ENCODE results near the gene FAM98B.
"Not testable (repeated sequence)": the region's sequence is repeated elsewhere in the genome, so short reads cannot be mapped to it uniquely, and the experiment has no call there.

Gene FAM98B

DNA sequence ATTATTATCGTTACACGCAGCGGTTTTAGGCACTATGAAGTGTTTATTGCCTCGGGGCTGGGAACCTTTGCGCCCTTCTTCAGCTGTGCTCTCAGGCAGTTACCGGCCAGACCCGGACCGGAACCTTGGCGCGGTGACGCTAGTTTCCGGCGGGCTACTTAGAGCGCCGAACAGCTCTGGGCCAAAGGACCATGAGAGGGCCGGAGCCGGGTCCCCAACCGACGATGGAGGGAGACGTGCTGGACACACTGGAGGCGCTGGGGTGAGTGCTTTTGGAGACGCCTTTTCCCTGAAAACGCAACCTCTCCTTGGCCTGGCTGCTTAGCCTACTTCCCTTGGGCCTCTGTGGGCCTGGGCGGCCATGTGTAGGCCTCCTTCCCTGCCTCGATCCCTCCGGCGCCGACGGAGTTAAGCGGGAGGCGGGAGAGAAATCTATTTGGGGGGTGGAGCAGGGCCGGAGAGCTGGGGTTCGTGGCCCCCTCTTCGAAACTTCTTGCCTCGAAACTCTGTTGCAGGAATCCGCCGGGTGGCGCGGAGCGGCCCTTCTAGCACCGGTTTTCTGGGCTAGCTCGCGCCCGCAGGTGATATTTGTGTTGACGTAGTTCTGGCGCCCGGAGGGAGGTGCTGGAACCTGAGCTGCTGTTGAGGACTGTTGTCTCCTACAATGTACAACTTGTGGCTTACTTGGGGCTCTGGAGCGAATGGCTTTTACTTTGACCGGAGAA lies at the start of gene FAM98B:
FAM98B (plus strand) TSS at position 157 of the 725 bp plus-strand sequence; CDS start at position 192, 35 bp downstream.
- peak; percentile 97 for DNase-seq

DNA sequence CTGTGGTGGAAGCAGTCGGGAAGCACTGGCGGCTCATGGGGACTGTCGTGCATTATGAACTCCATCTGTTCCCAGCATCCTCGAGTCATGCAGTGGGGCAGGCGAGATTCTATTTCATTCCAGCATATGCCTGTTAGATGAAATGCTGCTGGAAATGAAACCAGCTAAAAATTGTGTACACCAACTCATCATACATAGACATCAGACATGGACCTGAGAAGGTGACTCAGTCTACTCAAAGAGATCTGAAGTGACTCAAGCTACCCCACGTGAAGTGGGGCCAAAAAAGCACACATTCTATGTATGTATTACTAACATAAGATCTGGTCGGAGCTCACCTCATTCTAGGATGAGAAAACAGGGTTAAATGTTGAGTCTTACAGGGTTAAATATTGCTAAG lies 47.5 kb upstream of the FAM98B start:
- peak; percentile 12 for DNase-seq

DNA sequence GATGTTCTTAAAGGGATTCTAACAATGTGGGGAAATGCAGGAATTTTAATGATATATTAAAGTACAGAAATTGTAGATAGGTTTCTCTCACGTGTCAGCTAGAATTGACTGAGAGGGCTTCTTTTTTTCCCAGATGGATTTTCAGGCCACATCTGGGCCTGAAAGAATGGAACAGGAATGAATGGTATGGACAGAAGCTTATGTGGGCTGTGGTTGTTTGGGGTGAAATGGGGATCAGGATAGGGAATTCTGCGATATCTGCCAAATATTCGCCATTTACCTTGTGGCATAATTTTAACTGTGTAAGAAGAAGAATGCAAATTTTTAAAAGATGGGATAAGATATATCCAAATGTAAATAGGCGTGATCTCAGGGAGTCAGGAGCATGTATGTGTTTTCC lies 45.4 kb upstream of the FAM98B start:
- no peak for DNase-seq

DNA sequence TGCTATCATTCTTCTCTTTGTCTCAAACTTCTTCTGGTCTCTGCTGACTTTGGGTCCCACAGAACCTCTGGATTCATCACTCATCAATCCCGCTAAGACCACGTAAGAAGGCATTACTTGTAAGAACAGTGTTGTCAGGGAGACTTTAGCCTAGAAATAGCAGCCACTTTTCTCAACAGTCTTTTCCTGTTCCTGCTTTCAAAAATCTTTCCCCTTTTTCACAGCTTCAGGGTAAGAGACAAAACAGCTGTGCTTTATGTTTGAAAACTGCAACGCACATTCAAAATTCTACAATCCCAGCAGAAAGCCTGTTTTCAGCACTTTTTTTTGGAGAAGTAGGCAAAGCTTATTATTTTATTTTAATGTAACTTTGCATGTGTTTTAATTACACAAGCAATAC lies 42.0 kb upstream of the FAM98B start:
- DNase-seq: no peak

DNA sequence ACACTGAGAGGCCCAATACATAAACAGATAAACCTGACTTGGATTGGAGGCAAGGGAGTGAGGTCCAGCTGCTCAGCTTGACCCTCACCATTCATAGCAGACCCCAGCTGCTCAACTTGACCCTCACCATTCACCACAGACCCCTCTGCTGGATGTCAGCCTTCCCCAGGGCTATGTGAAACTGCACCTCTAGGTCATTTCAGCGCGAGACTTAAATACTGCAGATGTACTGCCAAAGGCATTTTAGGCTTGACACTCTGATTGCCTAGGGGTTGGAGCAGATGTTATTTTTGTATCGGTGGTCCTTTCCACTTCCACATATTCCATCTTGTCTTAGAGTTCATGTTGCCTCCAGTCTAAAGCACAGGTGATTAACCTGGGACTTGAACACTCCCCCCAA lies 41.5 kb upstream of the FAM98B start:
- no peak for DNase-seq

DNA sequence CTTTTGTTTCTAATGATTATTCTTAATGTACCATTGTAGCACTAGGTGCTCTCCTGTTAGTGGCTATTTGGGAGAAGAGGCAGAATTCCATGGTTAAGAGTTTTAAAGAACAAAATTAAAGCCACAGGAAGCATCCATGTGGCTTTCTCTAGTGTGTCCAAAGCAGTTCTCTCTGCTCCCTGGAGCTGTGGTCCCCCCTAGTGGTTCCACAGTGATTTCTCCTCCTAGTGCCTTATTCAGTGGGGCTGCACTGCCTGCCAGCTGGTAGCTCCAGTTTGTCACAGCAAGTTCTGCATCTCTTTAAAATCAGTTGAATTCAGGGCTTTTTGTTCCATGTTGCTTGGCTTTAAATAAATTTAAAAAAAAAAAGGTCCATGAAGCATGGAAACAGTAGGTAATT lies 39.6 kb upstream of the FAM98B start:
- DNase-seq: peak; percentile 43

DNA sequence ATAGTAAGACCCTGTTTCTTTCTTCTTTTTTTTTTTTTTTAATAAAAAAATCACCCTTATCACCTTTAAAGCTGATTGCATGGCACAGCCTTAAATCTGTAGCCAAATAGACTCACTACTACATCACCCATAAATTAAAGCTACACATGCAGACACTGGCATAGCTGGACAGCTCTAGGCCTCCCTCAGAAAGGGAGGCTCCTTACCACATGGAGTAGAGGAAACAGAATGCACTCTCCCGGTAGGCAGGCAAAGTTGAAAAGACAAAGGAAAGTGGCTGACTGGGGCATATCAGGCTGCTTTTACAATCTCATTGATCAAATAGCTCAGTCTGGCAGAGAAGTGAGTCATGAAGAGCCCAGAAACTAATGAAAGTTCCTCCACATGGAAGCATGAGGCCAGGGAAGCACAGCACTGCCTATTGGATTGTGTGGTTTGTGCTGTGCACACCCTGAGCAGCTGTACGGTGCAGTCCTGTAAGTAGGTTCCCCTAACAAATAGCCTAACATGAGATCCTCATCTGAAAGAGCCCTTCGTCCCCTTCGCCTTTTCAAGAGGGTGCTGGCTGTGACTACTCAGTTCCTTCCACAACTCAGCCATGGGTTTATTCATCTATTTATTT lies 32.7 kb upstream of the FAM98B start:
- no peak for DNase-seq

DNA sequence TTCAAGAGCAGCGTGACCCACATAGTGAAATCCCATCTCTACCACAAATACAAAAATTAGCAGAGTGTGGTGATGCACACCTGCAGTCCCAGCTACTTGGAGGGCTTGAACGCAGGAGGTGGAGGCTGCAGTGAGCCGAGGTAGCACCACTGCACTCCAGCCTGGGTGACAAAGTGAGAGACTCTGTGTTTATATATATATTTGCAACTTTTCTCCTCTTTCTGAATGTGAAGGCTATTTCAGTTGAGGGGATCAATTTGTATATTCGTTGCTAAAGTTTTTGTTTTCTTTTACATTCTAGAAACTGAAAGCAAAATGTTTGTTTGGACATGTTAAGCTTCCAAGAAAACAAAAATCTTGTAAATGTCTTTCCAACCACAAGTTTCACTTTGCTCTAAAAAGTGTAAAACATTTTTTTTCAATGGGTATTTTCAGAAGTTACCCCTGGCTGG lies 29.8 kb upstream of the FAM98B start:
- no peak for DNase-seq

DNA sequence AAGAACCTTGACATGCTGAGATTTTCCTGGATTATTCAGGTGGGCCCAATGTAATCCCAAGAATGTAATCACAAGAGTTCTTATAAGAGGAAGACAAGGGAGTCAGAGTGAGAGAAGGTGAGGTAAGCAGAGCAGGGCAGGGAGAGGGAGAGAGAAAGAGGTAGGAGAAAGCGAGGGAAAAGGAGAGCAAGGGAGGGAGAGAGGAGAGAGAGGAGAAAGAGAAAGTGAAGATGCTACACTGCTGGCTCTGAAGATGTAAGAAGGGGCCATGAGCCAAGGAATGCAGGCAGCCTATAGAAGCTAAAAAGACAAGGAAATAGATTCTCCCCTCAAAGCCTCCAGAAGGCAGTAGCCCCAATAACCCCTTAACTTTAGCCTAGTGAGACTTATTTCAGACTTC lies 28.7 kb upstream of the FAM98B start:
- DNase-seq: no peak

DNA sequence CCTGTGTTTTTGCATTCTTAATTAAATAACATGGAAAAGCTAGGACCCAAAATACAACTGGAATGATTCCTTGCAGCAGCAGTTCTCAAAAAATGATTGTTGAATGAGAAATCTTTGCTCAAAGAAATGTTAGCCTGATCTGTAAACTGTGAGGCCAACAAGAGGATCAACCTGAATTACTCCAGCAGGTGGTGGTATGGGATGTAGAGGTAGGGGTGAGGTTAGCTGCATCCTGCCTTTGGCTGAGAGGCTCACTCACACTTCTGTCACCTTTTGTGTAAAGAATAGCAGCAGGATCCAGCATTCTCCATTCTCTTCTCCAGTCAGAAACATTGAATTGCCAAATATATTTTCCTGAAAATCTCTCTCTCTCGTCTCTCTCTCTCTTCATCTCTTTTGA lies 26.5 kb upstream of the FAM98B start:
- DNase-seq: no peak

DNA sequence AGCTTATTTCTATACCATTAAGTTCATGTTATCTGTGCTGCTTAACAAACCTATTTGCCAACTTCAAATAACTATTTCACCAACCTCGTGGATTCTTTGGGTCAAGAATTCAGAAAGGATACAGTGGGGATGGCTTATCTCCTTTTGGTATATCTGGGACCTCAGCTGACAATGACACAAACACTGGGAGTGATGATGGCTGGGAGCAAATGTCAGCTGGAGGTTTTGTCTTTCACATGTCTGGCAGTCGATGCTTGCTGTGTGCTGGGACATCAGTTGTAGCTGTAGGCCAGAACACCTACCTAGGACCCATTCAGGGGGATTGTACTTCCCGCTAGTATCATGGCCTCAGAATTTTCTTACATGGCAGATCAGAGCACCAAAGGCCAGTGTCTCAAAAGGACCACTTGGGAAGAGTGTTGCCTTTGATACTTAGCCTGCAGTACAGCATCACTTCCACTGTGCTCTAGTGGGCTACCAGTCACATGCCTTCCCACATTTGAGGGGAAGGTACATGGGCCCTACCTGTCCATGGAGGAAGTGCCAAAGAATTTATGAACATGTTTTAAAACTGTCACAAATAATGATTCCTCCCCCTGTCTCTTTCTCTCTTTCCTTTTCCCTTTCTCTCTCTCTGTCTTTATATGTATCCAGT lies 23.7 kb upstream of the FAM98B start:
- DNase-seq: no peak

DNA sequence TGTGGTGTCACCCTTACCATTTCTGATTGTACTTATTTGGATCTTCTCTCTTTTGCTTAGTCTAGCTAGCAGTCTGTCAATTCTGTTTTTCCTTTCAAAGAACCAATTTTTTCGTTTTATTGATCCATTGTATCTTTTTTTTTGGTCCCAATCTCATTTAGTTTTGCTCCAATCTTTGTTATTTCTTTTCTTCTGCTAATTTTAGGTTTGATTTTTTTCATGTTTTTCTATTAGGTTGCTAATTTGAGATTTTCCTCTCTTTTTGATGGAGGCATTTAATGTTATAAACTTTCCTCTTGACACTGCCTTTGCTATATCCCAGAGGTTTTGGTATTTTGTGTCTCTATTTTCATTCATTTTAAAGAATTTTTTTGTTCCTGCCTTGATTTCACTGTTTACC lies 16.9 kb upstream of the FAM98B start:
- DNase-seq: no peak

DNA sequence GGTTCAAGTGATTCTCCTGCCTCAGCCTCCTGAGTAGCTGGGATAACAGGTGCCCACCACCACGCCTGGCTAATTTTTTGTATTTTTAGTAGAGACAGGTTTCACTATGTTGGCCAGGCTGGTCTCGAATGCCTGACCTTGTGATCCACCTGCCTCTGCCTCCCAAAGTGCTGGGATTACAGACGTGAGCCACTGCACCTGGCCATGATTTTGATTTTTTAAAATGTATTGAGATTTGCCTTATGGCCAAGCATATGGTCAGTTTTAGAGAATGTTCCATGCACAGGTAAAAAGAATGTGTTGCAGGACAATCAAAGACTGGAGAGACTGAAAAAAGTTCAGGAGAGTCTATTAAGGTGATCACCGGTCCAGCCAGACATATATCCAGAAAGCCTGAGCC lies 16.3 kb upstream of the FAM98B start:
- DNase-seq: not testable (repeated sequence)

DNA sequence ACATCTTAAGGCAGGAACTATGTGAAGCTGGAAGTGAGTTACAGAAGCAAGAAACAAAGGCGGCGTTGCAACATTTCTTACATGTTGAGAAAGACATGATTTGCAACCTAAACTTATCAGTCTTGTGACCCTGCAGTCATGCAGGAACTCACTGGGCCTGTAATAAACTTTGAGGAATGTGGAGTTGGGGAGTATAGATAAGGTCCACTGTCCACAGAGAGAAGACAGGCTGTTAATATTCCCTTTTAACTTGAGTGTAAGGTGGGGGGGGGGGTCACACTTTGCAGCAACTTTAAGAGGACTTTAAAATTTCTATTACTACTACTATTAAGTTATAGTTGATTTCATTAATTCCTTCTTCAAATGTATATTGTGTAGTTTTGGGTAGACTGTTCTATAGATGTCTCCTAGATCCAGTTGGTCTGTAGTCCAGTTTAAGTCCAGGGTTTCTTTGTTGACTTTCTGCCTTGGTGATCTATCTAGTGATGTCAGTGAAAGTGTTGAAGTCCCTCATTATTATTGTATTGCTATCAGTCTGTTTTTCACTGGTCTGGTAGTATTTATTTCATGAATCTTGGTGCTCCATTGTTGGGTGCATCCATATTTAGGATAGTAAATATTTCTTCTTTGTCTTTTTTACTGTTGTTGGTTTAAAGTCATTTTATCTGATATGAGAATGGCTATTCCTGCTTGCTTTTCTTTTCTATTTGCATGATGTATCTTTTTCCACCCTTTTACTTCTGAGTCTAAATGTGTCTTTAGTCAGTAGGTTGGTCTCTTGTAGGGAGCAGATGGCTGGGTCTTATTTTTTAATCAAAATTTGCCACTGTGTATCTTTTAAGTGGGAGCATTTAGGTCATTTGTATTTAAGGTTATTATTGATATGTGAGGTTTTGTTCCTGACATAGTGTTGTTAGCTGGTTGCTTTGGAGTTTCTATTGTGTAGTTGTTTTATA lies 15.6 kb upstream of the FAM98B start:
- no peak for DNase-seq

DNA sequence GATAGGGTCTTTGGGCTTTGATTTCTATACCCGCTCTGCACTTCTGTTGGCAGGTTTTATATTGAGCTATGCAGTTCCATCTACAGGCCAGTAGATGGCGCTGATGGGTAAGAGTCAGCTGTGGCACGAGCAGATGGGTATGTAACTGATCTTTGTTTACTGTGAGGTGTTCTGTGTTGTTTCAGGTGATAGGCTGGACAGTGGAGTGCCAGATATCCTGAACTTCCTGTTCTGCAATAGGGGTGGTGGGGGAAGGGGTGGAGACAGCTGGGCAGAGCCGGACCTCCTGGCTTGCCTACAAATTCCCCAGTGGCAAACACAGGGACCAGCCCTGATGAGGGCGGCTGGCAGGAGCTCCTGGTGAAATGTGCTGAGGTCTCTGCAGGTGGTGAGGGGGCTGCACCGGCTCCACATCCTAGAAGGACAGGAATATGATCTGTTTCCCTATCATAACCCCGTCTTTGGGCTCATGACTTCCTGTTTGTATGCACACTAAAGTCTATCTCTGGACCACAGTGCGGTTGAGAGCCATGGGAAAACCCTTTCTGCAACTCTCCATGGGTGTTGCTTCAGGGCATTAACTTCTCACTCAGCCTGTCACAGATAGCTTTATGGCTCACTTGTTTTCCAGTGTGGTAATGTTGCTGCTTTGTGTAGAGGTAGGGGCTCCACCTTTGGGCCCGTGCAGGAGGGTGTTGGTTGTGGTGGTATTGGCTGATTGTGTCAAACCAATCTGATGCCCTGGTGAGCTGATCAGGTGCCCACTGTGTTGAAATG lies 13.4 kb upstream of the FAM98B start:
- DNase-seq: peak; percentile 77

DNA sequence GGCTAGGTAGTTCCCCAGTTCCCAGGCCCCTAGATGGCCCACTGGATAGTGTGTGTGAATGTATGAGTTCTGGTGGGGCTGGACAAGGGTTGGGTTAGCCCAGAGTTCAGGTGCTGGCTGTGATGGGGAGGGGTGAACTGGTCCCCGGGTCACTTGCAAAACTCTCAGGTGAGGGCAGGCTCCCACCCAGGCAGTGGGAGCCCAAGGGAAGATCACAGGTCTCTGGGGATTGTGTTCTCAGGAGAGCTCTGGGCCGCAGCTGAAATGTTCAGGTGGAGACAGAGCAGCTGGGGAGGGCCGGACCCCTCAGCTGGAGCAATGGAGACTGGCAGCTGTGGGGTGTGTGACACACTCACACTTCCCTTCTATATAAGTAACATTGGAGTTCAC lies 12.8 kb upstream of the FAM98B start:
- no peak for DNase-seq

DNA sequence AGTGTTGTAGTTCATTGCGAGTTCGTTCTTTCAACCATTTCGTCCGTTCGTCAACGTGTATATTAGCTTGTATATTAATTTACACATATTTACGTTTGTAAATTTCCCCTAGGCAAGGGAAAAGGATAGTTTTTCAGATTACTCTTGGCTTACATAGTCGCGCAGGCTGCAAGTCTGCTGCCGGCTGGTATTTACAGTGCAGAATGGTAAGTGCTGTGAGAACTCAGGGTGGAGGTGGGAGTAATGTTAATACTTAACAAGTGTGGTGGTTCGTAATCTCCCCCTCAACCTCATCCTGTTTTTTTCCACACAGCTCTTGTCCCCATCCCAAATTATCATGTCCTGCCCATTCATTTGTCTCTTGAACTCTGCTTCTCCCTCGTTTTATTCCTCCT lies 766 bp downstream of the FAM98B start:
- DNase-seq: no peak

DNA sequence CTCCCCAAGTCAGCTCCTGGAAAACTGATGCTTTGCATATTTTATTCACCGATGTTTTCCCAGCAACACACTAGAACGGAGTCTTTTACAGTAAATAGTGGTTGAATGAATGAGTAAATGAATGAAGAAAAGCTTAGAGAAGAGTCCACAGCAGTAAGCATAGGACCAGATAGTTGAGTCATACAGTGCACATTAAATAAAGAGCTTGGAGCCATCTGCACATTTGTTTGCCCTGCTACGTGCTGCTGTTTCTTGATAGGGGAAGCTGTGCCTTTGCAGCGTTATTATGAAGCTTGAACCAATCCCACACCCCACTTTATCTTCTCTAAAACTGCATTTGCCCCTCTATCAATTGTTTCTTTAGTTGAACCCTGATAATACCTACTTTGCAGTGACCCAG lies 1.2 kb downstream of the FAM98B start:
- no peak for DNase-seq

DNA sequence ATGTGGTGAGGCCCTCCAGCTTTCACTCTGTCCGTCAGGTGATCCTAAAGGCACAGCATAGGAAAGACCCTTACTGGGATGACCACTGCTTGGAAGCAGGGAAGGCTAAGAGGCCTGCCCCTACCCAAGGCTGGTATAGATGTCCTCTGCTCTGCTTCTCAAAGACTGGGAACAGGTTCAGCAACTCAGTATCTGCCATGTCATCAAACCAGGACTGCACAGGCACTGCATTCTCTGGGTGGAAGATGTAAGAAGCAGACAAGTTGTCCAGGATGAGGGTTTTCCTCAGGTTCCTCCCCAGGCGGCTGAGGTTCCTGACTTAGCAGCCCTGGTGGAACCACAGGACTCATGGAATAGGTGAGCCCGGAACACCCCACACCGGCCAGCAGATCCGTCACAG lies 4.7 kb downstream of the FAM98B start:
- no peak for DNase-seq

DNA sequence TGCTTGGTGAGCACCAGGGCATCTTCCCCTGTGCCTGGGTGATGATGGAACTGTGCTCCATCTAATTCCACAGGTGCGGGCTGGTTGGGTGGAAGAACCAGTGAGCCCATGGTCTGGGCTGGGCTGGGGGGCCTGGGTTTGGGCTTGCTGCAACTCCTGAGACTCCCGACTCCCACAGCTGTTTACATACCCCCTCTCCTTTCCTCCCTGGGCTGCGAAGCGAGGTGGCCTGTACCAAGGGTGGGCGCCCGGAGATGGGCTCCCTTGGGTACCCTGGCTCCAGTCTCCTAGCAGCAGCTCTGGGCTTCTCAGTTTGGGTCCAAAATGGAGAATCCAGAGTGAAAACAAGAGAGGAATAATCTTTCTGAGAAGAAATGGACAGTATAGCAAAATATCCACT lies 5.6 kb downstream of the FAM98B start:
- no peak for DNase-seq

DNA sequence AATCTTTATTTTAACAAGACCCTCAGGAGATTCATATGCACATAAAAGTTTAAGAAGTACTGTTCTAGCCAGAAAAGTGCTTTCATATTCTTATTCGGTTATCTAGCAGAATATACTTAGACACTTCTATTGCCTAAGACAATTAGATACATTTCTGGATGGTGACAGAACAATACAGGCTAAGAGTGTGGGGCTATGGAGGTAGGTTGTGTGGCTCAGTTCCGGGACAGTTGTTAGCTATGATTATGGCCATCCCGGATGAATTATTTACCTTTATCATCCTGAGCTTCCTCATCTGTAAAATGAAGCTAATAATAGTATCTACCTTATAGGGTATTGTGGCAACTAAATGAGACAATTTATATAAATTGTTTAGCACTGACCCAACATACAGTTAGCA lies 6.6 kb downstream of the FAM98B start:
- no peak for DNase-seq

Measured in eye (tissue), 1 donor.